GM12878 (cell line): ENCODE measurements around the gene NSFL1C. TPM values are rescaled to one million over a fixed set of nuclear protein-coding genes. Genes with fewer than 3 reads are reported as not detected.

Experiments
- ATAC-seq: fragments of 200-7000 bp; cut with Tn5 transposase; 3 replicates; pipeline ENCODE4 v1.9.1; 2020; ENCODE audit warnings: mild to moderate bottlenecking, moderate library complexity
- BruUV-seq: library from RNA; stranded (reverse); fragments of 400-500 nt; replicated peaks from 2 replicates; lab custom pipeline; 2021; lab: Mats Ljungman, UMichigan
- CTCF ChIA-PET: fragments of 300-600 bp; sonication (Branson Sonifier 250); formaldehyde crosslinking; extraction: SDS; loops from one replicate; lab custom pipeline; 2021; ENCODE audit warnings: inconsistent platforms; lab: Yijun Ruan, JAX
- POLR2A ChIA-PET: fragments of 350-600 bp; formaldehyde crosslinking; extraction: SDS; loops from one replicate; lab custom pipeline; 2021; ENCODE audit warnings: inconsistent platforms; lab: Charles Lee
- RAD21 ChIA-PET: fragments of 300-600 bp; sonication (Branson Sonifier 250); formaldehyde crosslinking; loops from one replicate; lab custom pipeline; 2023; ENCODE audit warnings: antibody characterized with exemption; ENCODE audit not compliant: unreplicated experiment; lab: Charles Lee
- SMC1A ChIA-PET: fragments of 300-600 bp; sonication (Branson Sonifier 250); formaldehyde crosslinking; loops from one replicate; lab custom pipeline; 2023; ENCODE audit not compliant: unreplicated experiment, uncharacterized antibody; lab: Charles Lee
- DNase-seq: peaks from one replicate; pipeline ENCODE4 v3.0.0-alpha.2; 2011; ENCODE audit warnings: low read depth, low spot score
- FAIRE-seq: peaks from 3 replicates; lab custom pipeline; 2011; peaks lifted over from hg19 to GRCh38; lab: Jason Lieb, UNC
- H2AFZ ChIP-seq: 2 replicates; pipeline ENCODE4 v1.6.0; 2011; ENCODE audit warnings: low read depth, low read length, control low read depth; ENCODE audit not compliant: control insufficient read depth
- H3K27ac ChIP-seq: 2 replicates; pipeline ENCODE4 v1.5.1; 2011; ENCODE audit warnings: control low read depth; ENCODE audit not compliant: control insufficient read depth, insufficient read depth
- H3K27me3 ChIP-seq, 2 experiments: replicated peaks in 1 of 2; 2 replicates each; pipeline versions ENCODE4 v1.6.0 to v1.6.1; 2011; ENCODE audit warnings: low read length in 1 of 2; ENCODE audit not compliant: control insufficient read depth in 2 of 2, insufficient read depth in 2 of 2
- H3K36me3 ChIP-seq, 2 experiments: 2 replicates each; pipeline ENCODE4 v1.5.1; 2011; ENCODE audit warnings: low read length in 1 of 2; ENCODE audit not compliant: control insufficient read depth in 2 of 2, insufficient read depth in 2 of 2
- H3K4me1 ChIP-seq: 2 replicates; pipeline ENCODE4 v1.6.1; 2011; ENCODE audit warnings: mild to moderate bottlenecking, low read length, moderate library complexity, mixed read lengths; ENCODE audit not compliant: control insufficient read depth, insufficient read depth
- H3K4me2 ChIP-seq: 2 replicates; pipeline ENCODE4 v1.6.0; 2011; ENCODE audit warnings: control low read depth; ENCODE audit not compliant: control insufficient read depth, insufficient read depth
- H3K4me3 ChIP-seq: fragments of 200-600 bp; sonication (generic); 2 replicates; pipeline ENCODE4 v1.5.1; 2016
- H3K79me2 ChIP-seq: 2 replicates; pipeline ENCODE4 v1.6.0; 2011; ENCODE audit warnings: low read length; ENCODE audit not compliant: control insufficient read depth, insufficient read depth
- H3K9ac ChIP-seq: 2 replicates; pipeline ENCODE4 v1.8.0; 2011; ENCODE audit warnings: low read length, control low read depth, mixed read lengths; ENCODE audit not compliant: control insufficient read depth, insufficient read depth
- H3K9me3 ChIP-seq: replicated peaks from 3 replicates; pipeline ENCODE4 v1.5.1; 2011; ENCODE audit warnings: mild to moderate bottlenecking, low read length; ENCODE audit not compliant: control insufficient read depth, insufficient read depth
- H4K20me1 ChIP-seq: 2 replicates; pipeline ENCODE4 v1.6.0; 2011; ENCODE audit not compliant: control insufficient read depth, insufficient read depth
- BHLHE40 ChIP-seq, 2 experiments: fragments of 450-650 bp in 1 of 2; IDR thresholded peaks; 2 replicates each; pipeline ENCODE4 v1.6.1; 2011 to 2017; ENCODE audit warnings: low read depth in 2 of 2, borderline replicate concordance in 1 of 2, improper control_type of control experiment in 1 of 2, low read length in 1 of 2, mild to moderate bottlenecking in 1 of 2
- ELK1 ChIP-seq: IDR thresholded peaks from 2 replicates; pipeline ENCODE4 v1.6.1; 2012; ENCODE audit warnings: low read depth, low read length, improper control_type of control experiment
- HSF1 ChIP-seq: fragments of 150-350 bp; IDR thresholded peaks from 2 replicates; pipeline ENCODE4 v1.6.1; 2014; ENCODE audit warnings: mild to moderate bottlenecking, low read depth, low read length
- NFXL1 ChIP-seq: fragments of 450-650 bp; IDR thresholded peaks from 2 replicates; pipeline ENCODE4 v1.6.1; 2017; ENCODE audit warnings: antibody characterized with exemption, mild to moderate bottlenecking, borderline replicate concordance
- NFYA ChIP-seq: IDR thresholded peaks from 2 replicates; pipeline ENCODE4 v1.6.1; 2011; ENCODE audit warnings: low read depth, mild to moderate bottlenecking, low read length, improper control_type of control experiment, borderline replicate concordance
- NR2C2 ChIP-seq: IDR thresholded peaks from 2 replicates; pipeline ENCODE4 v1.6.1; 2011; ENCODE audit warnings: borderline replicate concordance, low read depth; ENCODE audit not compliant: control insufficient read depth, insufficient read length
- PKNOX1 ChIP-seq: fragments of 450-650 bp; IDR thresholded peaks from 2 replicates; pipeline ENCODE4 v1.6.1; 2016; ENCODE audit warnings: mild to moderate bottlenecking
- POLR2AphosphoS5 ChIP-seq: IDR thresholded peaks from 2 replicates; pipeline ENCODE4 v1.6.1; 2011; ENCODE audit warnings: mild to moderate bottlenecking, low read length, inconsistent platforms
- RELA ChIP-seq: fragments of 450-650 bp; IDR thresholded peaks from 2 replicates; pipeline ENCODE4 v1.8.0; 2014; ENCODE audit warnings: borderline replicate concordance; ENCODE audit not compliant: partially characterized antibody
- SIN3A ChIP-seq: IDR thresholded peaks from 2 replicates; pipeline ENCODE4 v1.6.1; 2012; ENCODE audit warnings: low read depth, low read length, improper control_type of control experiment
- TCF7 ChIP-seq: IDR thresholded peaks from 2 replicates; pipeline ENCODE4 v1.6.1; 2014; ENCODE audit warnings: antibody characterized with exemption, borderline replicate concordance
- WGBS: methylation state at CpG from one replicate; pipeline ENCODE4 v1.1.6; 2016; ENCODE audit warnings: low lambda C conversion rate; ENCODE audit not compliant: insufficient replicate concordance, insufficient coverage; ENCODE audit errors: missing lambda C conversion rate; 5-methylcytosine and 5-hydroxymethylcytosine counted together
- in situ Hi-C: fragments of 300-500 bp; cut with MboI; formaldehyde crosslinking; loops from 9 replicates; pipeline ENCODE4 v1.14.3; 2018; ENCODE audit warnings: mixed read lengths
- intact Hi-C: fragments of 100-400 bp; cut with micrococcal nuclease; formaldehyde crosslinking; loops from one replicate; pipeline ENCODE4 v1.14.2; 2022; ENCODE audit not compliant: unreplicated experiment
- polyA plus RNA-seq, 11 experiments: library from polyadenylated mRNA; depleted of rRNA in 4 of 11; unstranded in 6 of 11; stranded (reverse) in 5 of 11; fragments of >200 nt; fragmentation: Nextera tagmentation in 4 of 11; fragmentation: Illumina TruSeq in 1 of 11; extraction: Ambion mirVana in 4 of 11; extraction: Trizol in 1 of 11; gene quantifications; 1 replicate in 1 of 11; 2 replicates in 10 of 11; pipeline versions ENCODE4 v1.2.1 to v1.2.3, GENCODE V29; 2011 to 2016; ENCODE audit warnings: inconsistent platforms in 2 of 11, missing spikeins in 2 of 11, low read depth in 1 of 11
- total RNA-seq, 4 experiments: library from RNA; depleted of rRNA in 3 of 4; stranded (reverse); fragments of >200 nt in 3 of 4; fragmentation: Illumina TruSeq in 1 of 4; extraction: Trizol in 1 of 4; gene quantifications; 2 replicates each; pipeline versions ENCODE4 v1.2.1 to v1.2.3, GENCODE V29; 2013 to 2021
- TF ChIP-seq, protein P1 (sequence below): IDR thresholded peaks from 2 replicates; pipeline ENCODE4 v1.6.1; 2011; ENCODE audit warnings: mild to moderate bottlenecking, low read depth, low read length, moderate library complexity; ENCODE audit not compliant: insufficient replicate concordance
- TF ChIP-seq, protein P2 (sequence below): fragments of 450-650 bp; formaldehyde crosslinking; IDR thresholded peaks from 2 replicates; pipeline ENCODE4 v1.4.0; 2020; ENCODE audit warnings: mild to moderate bottlenecking, moderate library complexity

Gene NSFL1C
- total and polyA plus RNA-seq, 10 of the 15 experiments (the other 5 are each of a cell fraction or from before 2014, with no cell fraction given) = 21.5 to 100 (median 38.1) TPM

DNA sequence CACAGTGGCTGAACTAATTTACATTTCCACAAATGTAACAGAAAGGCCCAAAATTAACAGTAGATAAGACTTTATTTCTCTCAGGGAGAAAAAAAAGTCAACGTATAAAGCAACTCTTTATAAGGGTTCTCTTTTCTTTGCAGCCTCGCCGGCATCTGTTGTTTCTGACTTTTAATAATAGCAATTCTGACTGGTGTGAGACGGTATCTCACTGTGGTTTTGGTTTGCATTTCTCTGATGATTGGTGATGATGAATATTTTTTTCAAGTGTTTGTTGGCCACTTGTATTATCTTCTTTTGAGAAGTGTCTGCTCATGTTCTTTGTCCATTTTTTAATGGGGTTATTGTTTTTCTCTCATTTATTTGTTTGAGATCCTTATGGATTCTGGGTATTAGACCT is 46.6 kb downstream of the NSFL1C start:
- no peaks in the 10 kb centered on the region for H3K36me3 ChIP-seq
- no TSS peak for BruUV-seq
- H3K27ac ChIP-seq = no peak overlapping the region
- CTCF ChIA-PET = interaction anchor here (1.7 kb wide), 1 partner anchor 17 kb away, joined by 9 read pairs; no protein-coding TSS in a partner anchor
- SMC1A ChIA-PET = interaction anchor here (1.3 kb wide), 1 partner anchor 83 kb away, joined by 3 read pairs; no protein-coding TSS in a partner anchor
- RAD21 ChIA-PET = no interaction called here
- ATAC-seq = no peak
- no peaks in the 10 kb centered on the region for H4K20me1 ChIP-seq
- H3K4me1 ChIP-seq = no peaks in the 10 kb centered on the region
- no peak overlapping the region for H3K4me2 ChIP-seq
- H3K27me3 ChIP-seq = peaks cover 0 to 2% of the 10 kb centered on the region in 2 experiments; a peak in 2 of 4 replicates
- POLR2A ChIA-PET = no interaction called here
- no peak for DNase-seq
- intact Hi-C loops = no loop called here
- FAIRE-seq = no peak
- H3K4me3 ChIP-seq = no peak overlapping the region
- in situ Hi-C loops = no loop called here
- H3K79me2 ChIP-seq = no peaks in the 10 kb centered on the region
- H3K9ac ChIP-seq = no peak overlapping the region
- H2AFZ ChIP-seq = no peak overlapping the region
- H3K9me3 ChIP-seq = no peaks in the 10 kb centered on the region; the same call in 2 of the 3 replicates
- WGBS = 35% methylated on average over 4 of the region's 4 CpGs
- TF ChIP-seq NR2C2 (no peak), NFXL1 (no peak), RELA (no peak), ELK1 (no peak), TCF7 (no peak), BHLHE40 (IDR thresholded peaks at IDR 0.05; ENCODE audit: borderline replicate concordance in 1 of 2, low read depth in 2 of 2, low read length in 1 of 2) (no peak), SIN3A (no peak), NFYA (no peak), POLR2AphosphoS5 (no peak), PKNOX1 (no peak), HSF1 (no peak)
- TF ChIP-seq, protein P1, sequence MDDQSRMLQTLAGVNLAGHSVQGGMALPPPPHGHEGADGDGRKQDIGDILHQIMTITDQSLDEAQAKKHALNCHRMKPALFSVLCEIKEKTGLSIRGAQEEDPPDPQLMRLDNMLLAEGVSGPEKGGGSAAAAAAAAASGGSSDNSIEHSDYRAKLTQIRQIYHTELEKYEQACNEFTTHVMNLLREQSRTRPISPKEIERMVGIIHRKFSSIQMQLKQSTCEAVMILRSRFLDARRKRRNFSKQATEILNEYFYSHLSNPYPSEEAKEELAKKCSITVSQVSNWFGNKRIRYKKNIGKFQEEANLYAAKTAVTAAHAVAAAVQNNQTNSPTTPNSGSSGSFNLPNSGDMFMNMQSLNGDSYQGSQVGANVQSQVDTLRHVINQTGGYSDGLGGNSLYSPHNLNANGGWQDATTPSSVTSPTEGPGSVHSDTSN = no peak
- TF ChIP-seq, protein P2, sequence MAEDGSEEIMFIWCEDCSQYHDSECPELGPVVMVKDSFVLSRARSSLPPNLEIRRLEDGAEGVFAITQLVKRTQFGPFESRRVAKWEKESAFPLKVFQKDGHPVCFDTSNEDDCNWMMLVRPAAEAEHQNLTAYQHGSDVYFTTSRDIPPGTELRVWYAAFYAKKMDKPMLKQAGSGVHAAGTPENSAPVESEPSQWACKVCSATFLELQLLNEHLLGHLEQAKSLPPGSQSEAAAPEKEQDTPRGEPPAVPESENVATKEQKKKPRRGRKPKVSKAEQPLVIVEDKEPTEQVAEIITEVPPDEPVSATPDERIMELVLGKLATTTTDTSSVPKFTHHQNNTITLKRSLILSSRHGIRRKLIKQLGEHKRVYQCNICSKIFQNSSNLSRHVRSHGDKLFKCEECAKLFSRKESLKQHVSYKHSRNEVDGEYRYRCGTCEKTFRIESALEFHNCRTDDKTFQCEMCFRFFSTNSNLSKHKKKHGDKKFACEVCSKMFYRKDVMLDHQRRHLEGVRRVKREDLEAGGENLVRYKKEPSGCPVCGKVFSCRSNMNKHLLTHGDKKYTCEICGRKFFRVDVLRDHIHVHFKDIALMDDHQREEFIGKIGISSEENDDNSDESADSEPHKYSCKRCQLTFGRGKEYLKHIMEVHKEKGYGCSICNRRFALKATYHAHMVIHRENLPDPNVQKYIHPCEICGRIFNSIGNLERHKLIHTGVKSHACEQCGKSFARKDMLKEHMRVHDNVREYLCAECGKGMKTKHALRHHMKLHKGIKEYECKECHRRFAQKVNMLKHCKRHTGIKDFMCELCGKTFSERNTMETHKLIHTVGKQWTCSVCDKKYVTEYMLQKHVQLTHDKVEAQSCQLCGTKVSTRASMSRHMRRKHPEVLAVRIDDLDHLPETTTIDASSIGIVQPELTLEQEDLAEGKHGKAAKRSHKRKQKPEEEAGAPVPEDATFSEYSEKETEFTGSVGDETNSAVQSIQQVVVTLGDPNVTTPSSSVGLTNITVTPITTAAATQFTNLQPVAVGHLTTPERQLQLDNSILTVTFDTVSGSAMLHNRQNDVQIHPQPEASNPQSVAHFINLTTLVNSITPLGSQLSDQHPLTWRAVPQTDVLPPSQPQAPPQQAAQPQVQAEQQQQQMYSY (CRISPR knock-in tag) = no peak
